ENCODE data around the gene HAUS8. TPM values are rescaled to one million over a fixed set of nuclear protein-coding genes. Genes with fewer than 3 reads are reported as not detected.

HAUS8 gene
- total RNA-seq (2014; rRNA removed) (19.1 and 21.3 TPM in 2 replicates), Bru-seq, nascent RNA (percentile 58 among the genes with signal in this experiment), BruChase-seq, experiment 1, labeled RNA remaining after a 6-hour chase (percentile 63 among the genes with signal in this experiment), BruChase-seq, experiment 2, labeled RNA remaining after a 2-hour chase (percentile 53 among the genes with signal in this experiment)
- long read RNA-seq, transcript HAUS8-201 (11 exons, 1,568 nt) = major isoform, 8 of 15 reads
- long read RNA-seq, partial matches to known transcripts = 2 of 15 reads
- long read RNA-seq, other reads (novel, unspliced or antisense) = 5 of 15 reads

- Histone ChIP-seq H2AFZ (ENCODE audit: low read length) (peak within 1 kb of the TSS; percentile 70), H3K79me2 (ENCODE audit: low read length) (peaks cover 81% of the 10 kb centered on the region), H4K20me1 (ENCODE audit: low read length) (peaks cover 5% of the 10 kb centered on the region; the same call in 1 of the 2 replicates), H3K4me1 (ENCODE audit: insufficient read depth, low read length) (peaks cover 32% of the 10 kb centered on the region), H3K4me2 (ENCODE audit: low read length) (peak within 1 kb of the TSS; percentile 97), H3K36me3 (ENCODE audit: low read depth, low read length) (peaks cover 16% of the 10 kb centered on the region; the same call in 1 of the 2 replicates), H3K9me3 (ENCODE audit: low read length) (no peaks in the 10 kb centered on the region), H3K27ac (ENCODE audit: low read length) (peak within 1 kb of the TSS; percentile 49), H3K27me3 (ENCODE audit: low read length) (no peaks in the 10 kb centered on the region), H3F3A (ENCODE audit: low read length, unreplicated experiment) (no peaks in the 10 kb centered on the region), H3K9me2 (replicated peaks; ENCODE audit: low read length) (no peaks in the 10 kb centered on the region), H3K9ac (ENCODE audit: low read length) (peak within 1 kb of the TSS; percentile 90), H3K4me3 (ENCODE audit: low read length) (peak within 1 kb of the TSS; percentile 91)
- no TSS peak for BruUV-seq (replicated peaks)
- DNase-seq (peak; percentile 99), ATAC-seq (peak; percentile 79)
- ChIA-PET CTCF (no interaction called here), POLR2A (ENCODE audit: unreplicated experiment) (no interaction called here)
- TF ChIP-seq EZH2phosphoT487 (IDR thresholded peaks at IDR 0.05; ENCODE audit: borderline replicate concordance, low read length) = no peak
- no peak for TF ChIP-seq CTCF (conservative IDR thresholded peaks at IDR 0.05; ENCODE audit: low read depth, low read length)
- no peak for TF ChIP-seq EZH2 (IDR thresholded peaks at IDR 0.05; ENCODE audit: low read length, unreplicated experiment)
- intact Hi-C loops (cut with micrococcal nuclease) = no loop called here
Observed at GRCh38 chr19:17075035-17075863, at the start of gene HAUS8, which contains the start of gene MYO9B. Gene HAUS8 (minus strand): TSS chr19:17075452. CDS start chr19:17075422, 30 bp downstream. Gene MYO9B (plus strand): TSS chr19:17075777. CDS start chr19:17101718, 25,941 bp downstream.

GRCh38 chr19:17124025-17124424, 48.8 kb upstream of the HAUS8 start:
- TF ChIP-seq EZH2 (IDR thresholded peaks at IDR 0.05; ENCODE audit: low read length, unreplicated experiment) (no peak), CTCF (conservative IDR thresholded peaks at IDR 0.05; ENCODE audit: low read depth, low read length) (no peak)
- Histone ChIP-seq H3K4me3 (ENCODE audit: low read length) (no peak overlapping the region), H3K36me3 (ENCODE audit: low read depth, low read length) (no peaks in the 10 kb centered on the region), H3K79me2 (ENCODE audit: low read length) (0 out of 2 replicates have a peak, but pooled peaks cover 2% of the 10 kb centered on the region), H3K9ac (ENCODE audit: low read length) (no peak overlapping the region), H3K27me3 (ENCODE audit: low read length) (no peaks in the 10 kb centered on the region), H2AFZ (ENCODE audit: low read length) (no peak overlapping the region), H3K9me3 (ENCODE audit: low read length) (no peaks in the 10 kb centered on the region), H3K4me1 (ENCODE audit: insufficient read depth, low read length) (no peaks in the 10 kb centered on the region), H4K20me1 (ENCODE audit: low read length) (no peaks in the 10 kb centered on the region), H3F3A (ENCODE audit: low read length, unreplicated experiment) (no peaks in the 10 kb centered on the region), H3K27ac (ENCODE audit: low read length) (no peak overlapping the region), H3K9me2 (replicated peaks; ENCODE audit: low read length) (no peaks in the 10 kb centered on the region), H3K4me2 (ENCODE audit: low read length) (no peak overlapping the region)
- intact Hi-C loops (cut with micrococcal nuclease) = no loop called here
- ATAC-seq = no peak
- DNase-seq = no peak
- CTCF ChIA-PET = no interaction called here
- POLR2A ChIA-PET (ENCODE audit: unreplicated experiment) = no interaction called here
- no TSS peak for BruUV-seq (replicated peaks)

Measured in PC-3 (cell line).